Liver (tissue), 9 donors: ENCODE measurements around the gene PIGM. TPM values are rescaled to one million over a fixed set of nuclear protein-coding genes. Genes with fewer than 3 reads are reported as not detected.

ENCODE experiments used
- DNase-seq: peaks from one replicate; pipeline ENCODE4 v3.0.0-alpha.2; 2017; ENCODE audit warnings: low spot score
- H3K27ac ChIP-seq, 2 donors: one replicate each; pipeline ENCODE4 v1.7.0; 2013; ENCODE audit warnings: inconsistent platforms in 2 of 2, low read length in 2 of 2, control low read depth in 1 of 2, low read depth in 1 of 2, mild to moderate bottlenecking in 1 of 2
- H3K27me3 ChIP-seq, 4 donors: one replicate each; pipeline versions ENCODE4 v1.6.1 to v1.7.0; 2013; ENCODE audit warnings: low read length in 3 of 4, inconsistent platforms in 1 of 4, mild to moderate bottlenecking in 1 of 4, moderate library complexity in 1 of 4; ENCODE audit not compliant: control insufficient read depth in 4 of 4, insufficient read depth in 4 of 4
- H3K36me3 ChIP-seq, 4 donors: one replicate each; pipeline versions ENCODE4 v1.6.1 to v1.7.0; 2013; ENCODE audit warnings: low read length in 3 of 4, mild to moderate bottlenecking in 3 of 4, low read depth in 1 of 4, moderate library complexity in 1 of 4; ENCODE audit not compliant: control insufficient read depth in 4 of 4, insufficient read depth in 3 of 4
- H3K4me1 ChIP-seq, 4 donors: one replicate each; pipeline versions ENCODE4 v1.6.1 to v1.7.0; 2013; ENCODE audit warnings: low read length in 3 of 4, mild to moderate bottlenecking in 3 of 4, moderate library complexity in 1 of 4; ENCODE audit not compliant: control insufficient read depth in 4 of 4, insufficient read depth in 4 of 4
- H3K4me3 ChIP-seq, 3 donors: one replicate each; pipeline versions ENCODE4 v1.6.1 to v1.7.0; 2013; ENCODE audit warnings: low read length in 3 of 3, control low read depth in 1 of 3, low read depth in 1 of 3, mild to moderate bottlenecking in 1 of 3
- H3K9ac ChIP-seq, 2 donors: one replicate each; pipeline ENCODE4 v1.7.0; 2013; ENCODE audit warnings: low read length in 2 of 2, mild to moderate bottlenecking in 2 of 2, moderate library complexity in 2 of 2, control low read depth in 1 of 2, low read depth in 1 of 2
- H3K9me3 ChIP-seq, 4 donors: one replicate each; pipeline versions ENCODE4 v1.6.1 to v1.7.0; 2013; ENCODE audit warnings: low read length in 3 of 4; ENCODE audit not compliant: control insufficient read depth in 4 of 4
- ATF3 ChIP-seq: IDR thresholded peaks from 2 replicates; pipeline ENCODE4 v1.6.1; 2016; ENCODE audit warnings: antibody characterized with exemption
- CTCF ChIP-seq: fragments of 150-350 bp; IDR thresholded peaks from 2 replicates; pipeline ENCODE4 v1.5.1; 2017; ENCODE audit warnings: improper control_type of control experiment, low read depth, low read length; ENCODE audit not compliant: missing input control
- FOXA1 ChIP-seq: IDR thresholded peaks from 2 replicates; pipeline ENCODE4 v1.6.1; 2016; ENCODE audit warnings: antibody characterized with exemption
- FOXA2 ChIP-seq: IDR thresholded peaks from 2 replicates; pipeline ENCODE4 v1.6.1; 2016; ENCODE audit warnings: antibody characterized with exemption
- GABPA ChIP-seq, 2 donors: IDR thresholded peaks in 1 of 2; conservative IDR thresholded peaks in 1 of 2; 2 replicates each; pipeline ENCODE4 v1.6.1; 2016; ENCODE audit warnings: antibody characterized with exemption in 2 of 2, mild to moderate bottlenecking in 1 of 2, moderate library complexity in 1 of 2
- HNF4G ChIP-seq: IDR thresholded peaks from 2 replicates; pipeline ENCODE4 v1.6.1; 2016; ENCODE audit warnings: antibody characterized with exemption
- JUND ChIP-seq, 2 donors: IDR thresholded peaks; 2 replicates each; pipeline ENCODE4 v1.6.1; 2016; ENCODE audit warnings: antibody characterized with exemption in 2 of 2
- MAX ChIP-seq: IDR thresholded peaks from 2 replicates; pipeline ENCODE4 v1.6.1; 2016; ENCODE audit warnings: antibody characterized with exemption
- RAD21 ChIP-seq, 2 donors: IDR thresholded peaks; 2 replicates each; pipeline ENCODE4 v1.6.1; 2016; ENCODE audit warnings: antibody characterized with exemption in 2 of 2, mild to moderate bottlenecking in 2 of 2
- RXRA ChIP-seq, 2 donors: IDR thresholded peaks; 2 replicates each; pipeline ENCODE4 v1.6.1; 2017 to 2018; ENCODE audit warnings: antibody characterized with exemption in 2 of 2, mild to moderate bottlenecking in 1 of 2
- SP1 ChIP-seq: IDR thresholded peaks from 2 replicates; pipeline ENCODE4 v1.6.1; 2018; ENCODE audit warnings: antibody characterized with exemption, mild to moderate bottlenecking
- YY1 ChIP-seq: IDR thresholded peaks from 2 replicates; pipeline ENCODE4 v1.6.1; 2016; ENCODE audit warnings: antibody characterized with exemption, mild to moderate bottlenecking
- ZBTB33 ChIP-seq: IDR thresholded peaks from 2 replicates; pipeline ENCODE4 v1.6.1; 2016; ENCODE audit warnings: antibody characterized with exemption
- WGBS: extraction: QIAGEN DNeasy Blood & Tissue Kit; methylation state at CpG from one replicate; pipeline ENCODE4 v1.1.7; 2013; 5-methylcytosine and 5-hydroxymethylcytosine counted together
- polyA plus RNA-seq, 2 donors: library from polyadenylated mRNA; stranded (reverse) in 1 of 2; unstranded in 1 of 2; fragments of 200-250 nt in 1 of 2; fragments of >200 nt in 1 of 2; fragmentation: Nextera tagmentation in 1 of 2; extraction: Ambion mirVana in 1 of 2; gene quantifications; one replicate each; pipeline versions ENCODE4 v1.2.1 to v1.2.3, GENCODE V29; 2013 to 2015
- total RNA-seq, 2 donors: library from RNA; depleted of rRNA; stranded (reverse); fragments of >200 nt; gene quantifications; one replicate each; pipeline ENCODE4 v1.2.3, GENCODE V29; 2014
- donor health status: healthy.
- donor health status: healthy.
- donor health status: healthy.
- donor health status: healthy.
- donor health status: healthy.

Gene PIGM
- total and polyA plus RNA-seq, 4 donors: 2.9 to 4.2 (median 3.6) TPM

GRCh38 chr1:159980786-159981185, 51.0 kb downstream of the PIGM start:
- TF ChIP-seq RAD21 (IDR thresholded peaks at IDR 0.05) (no peak), CTCF (no peak), ATF3 (no peak), HNF4G (no peak), GABPA (IDR thresholded peaks at IDR 0.05 in 1 of 2, conservative IDR thresholded peaks at IDR 0.05 in 1 of 2) (no peak), ZBTB33 (no peak), YY1 (no peak), FOXA1 (no peak), SP1 (no peak), MAX (no peak)
- 95% methylated on average over 7 of the region's 7 CpGs for WGBS

GRCh38 chr1:159980076-159980475, 51.7 kb downstream of the PIGM start:
- Histone ChIP-seq H3K27ac (no peak overlapping the region), H3K36me3 (no peaks in the 10 kb centered on the region), H3K9me3 (no peaks in the 10 kb centered on the region), H3K9ac (no peak overlapping the region), H3K27me3 (no peaks in the 10 kb centered on the region), H3K4me1 (no peaks in the 10 kb centered on the region), H3K4me3 (no peak overlapping the region)
- WGBS: 78% methylated on average over 6 of the region's 6 CpGs
- no peak for DNase-seq
- TF ChIP-seq MAX (no peak), FOXA2 (no peak), ATF3 (no peak), RAD21 (IDR thresholded peaks at IDR 0.05) (no peak), ZBTB33 (no peak), JUND (IDR thresholded peaks at IDR 0.05) (no peak), YY1 (no peak), CTCF (no peak), FOXA1 (no peak), RXRA (IDR thresholded peaks at IDR 0.05) (no peak)

More at GRCh38 chr1:159980786-159981185, 51.0 kb downstream of the PIGM start:
- no peaks in the 10 kb centered on the region for H3K4me1 ChIP-seq
- no peak overlapping the region for H3K27ac ChIP-seq
- no peak for DNase-seq
- H3K9ac ChIP-seq: no peak overlapping the region
- no peaks in the 10 kb centered on the region for H3K9me3 ChIP-seq
- no peaks in the 10 kb centered on the region for H3K27me3 ChIP-seq
- H3K36me3 ChIP-seq: no peaks in the 10 kb centered on the region
- no peak overlapping the region for H3K4me3 ChIP-seq
